Measurements from ENCODE around the gene RMDN3.
A peak's percentile ranks its signal among the peaks of the same experiment; 100 is the strongest.

Gene RMDN3

DNA sequence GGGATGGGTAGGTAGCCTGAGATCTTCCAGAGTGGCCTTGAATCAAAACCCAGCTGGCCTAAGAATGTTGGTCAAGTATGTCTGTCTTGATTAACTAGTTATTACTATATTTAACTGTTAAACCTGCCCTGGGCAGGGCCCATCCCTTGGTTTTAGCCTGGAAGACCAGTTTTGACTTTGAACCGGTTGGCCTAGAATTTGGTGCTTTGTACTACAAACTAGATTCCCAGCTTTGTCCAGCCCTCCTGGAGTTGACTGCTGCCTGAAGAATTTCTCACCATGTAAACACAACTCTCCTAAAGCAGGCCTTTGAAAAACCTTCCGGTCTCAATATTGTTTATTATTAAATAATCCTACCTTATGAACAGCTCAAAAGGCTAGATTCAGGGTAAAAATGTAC lies 30.8 kb upstream of the RMDN3 start:
- TF ChIP-seq, protein P1, sequence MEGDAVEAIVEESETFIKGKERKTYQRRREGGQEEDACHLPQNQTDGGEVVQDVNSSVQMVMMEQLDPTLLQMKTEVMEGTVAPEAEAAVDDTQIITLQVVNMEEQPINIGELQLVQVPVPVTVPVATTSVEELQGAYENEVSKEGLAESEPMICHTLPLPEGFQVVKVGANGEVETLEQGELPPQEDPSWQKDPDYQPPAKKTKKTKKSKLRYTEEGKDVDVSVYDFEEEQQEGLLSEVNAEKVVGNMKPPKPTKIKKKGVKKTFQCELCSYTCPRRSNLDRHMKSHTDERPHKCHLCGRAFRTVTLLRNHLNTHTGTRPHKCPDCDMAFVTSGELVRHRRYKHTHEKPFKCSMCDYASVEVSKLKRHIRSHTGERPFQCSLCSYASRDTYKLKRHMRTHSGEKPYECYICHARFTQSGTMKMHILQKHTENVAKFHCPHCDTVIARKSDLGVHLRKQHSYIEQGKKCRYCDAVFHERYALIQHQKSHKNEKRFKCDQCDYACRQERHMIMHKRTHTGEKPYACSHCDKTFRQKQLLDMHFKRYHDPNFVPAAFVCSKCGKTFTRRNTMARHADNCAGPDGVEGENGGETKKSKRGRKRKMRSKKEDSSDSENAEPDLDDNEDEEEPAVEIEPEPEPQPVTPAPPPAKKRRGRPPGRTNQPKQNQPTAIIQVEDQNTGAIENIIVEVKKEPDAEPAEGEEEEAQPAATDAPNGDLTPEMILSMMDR (IDR thresholded peaks at IDR 0.05; ENCODE audit: borderline replicate concordance, insufficient read depth, low read depth, low read length), result no peak

DNA sequence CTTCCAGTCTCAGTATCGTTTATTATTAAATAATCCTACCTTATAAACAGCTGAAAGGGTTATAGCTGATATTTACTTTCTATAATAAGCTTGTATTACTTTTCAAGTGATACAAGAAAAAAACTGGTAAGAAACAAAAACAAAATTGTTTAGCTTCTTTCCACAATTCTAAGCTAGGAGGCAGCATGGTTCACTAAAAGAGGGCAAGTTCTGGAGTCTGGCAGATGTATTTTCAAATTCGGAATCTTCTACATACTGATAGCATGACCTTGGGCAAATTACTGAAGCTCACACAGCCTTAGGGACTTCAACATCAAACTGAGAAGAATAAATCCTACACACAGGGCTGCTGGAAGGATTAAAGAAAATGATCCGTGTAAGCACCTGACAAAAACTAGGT lies 30.1 kb upstream of the RMDN3 start:
- no peak overlapping the region for H3K4me3 ChIP-seq (ENCODE audit: low read depth, low read length)
- TF ChIP-seq, protein P1 (IDR thresholded peaks at IDR 0.05; ENCODE audit: borderline replicate concordance, insufficient read depth, low read depth, low read length), result no peak

More for the DNA sequence above, 30.8 kb upstream of the RMDN3 start:
- no peak overlapping the region for H3K4me3 ChIP-seq (ENCODE audit: low read depth, low read length)

DNA sequence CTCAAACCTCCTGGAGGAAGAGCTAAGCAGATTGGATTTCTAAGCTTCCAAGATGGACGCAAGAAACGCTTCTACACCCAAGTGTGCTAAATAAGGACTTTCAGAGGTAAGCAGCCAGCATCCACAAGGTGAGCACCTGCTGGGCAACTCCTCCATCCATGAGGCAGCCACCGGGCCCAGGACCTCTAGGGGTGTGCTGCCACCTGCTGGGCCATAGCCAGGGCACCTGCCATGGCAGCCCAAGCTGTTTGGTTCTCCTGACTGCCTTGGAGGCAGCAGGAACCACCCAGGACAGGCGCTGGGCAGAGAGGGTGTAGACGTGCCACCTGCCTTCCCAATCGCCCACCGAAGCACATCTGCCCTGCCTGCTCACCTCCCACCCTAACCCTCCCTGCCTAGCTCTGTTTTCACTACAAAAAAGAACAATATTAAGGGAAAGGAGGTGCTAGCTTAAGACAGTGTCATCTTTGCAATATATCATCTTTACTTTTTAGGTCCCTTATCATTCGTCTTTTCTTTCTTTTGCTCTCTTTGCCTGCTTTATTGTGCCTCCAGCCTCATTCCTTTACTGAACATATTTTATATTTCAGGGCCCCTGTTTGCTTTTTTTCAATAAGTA lies 27.7 kb upstream of the RMDN3 start:
- TF ChIP-seq, protein P1 (IDR thresholded peaks at IDR 0.05; ENCODE audit: borderline replicate concordance, insufficient read depth, low read depth, low read length), result peak; percentile 95
- H3K4me3 ChIP-seq (ENCODE audit: low read depth, low read length), result no peak overlapping the region

DNA sequence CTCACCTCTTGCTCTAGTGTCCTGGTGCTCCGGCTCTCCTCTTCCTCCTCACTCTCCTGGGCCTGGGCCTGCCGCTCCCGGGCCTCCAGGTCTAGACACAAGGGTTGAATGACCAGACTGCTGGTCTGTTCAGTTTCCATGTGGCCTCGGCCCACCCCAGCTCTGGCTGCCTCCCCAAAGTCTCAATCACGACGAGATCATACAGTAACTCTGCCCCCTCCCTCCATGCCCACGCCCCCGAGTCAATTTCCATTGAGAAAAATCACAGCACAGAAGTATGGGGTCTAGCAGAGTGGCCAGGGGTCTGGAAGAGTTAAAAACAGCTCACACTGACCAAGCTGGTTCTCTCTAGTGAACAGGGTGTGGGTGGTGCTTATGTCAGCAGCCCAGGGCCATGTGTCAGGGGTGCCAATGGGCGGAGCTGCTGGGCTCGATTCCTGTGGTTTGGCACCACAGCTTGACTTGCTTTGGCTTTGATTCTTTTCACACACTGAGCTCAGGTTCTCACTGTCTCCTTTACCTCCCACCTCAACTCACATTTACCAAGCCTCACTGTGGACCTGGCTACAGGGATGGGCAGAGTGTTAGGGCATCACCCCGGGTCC lies 21.6 kb upstream of the RMDN3 start:
- no peak overlapping the region for H3K4me3 ChIP-seq (ENCODE audit: low read depth, low read length)
- TF ChIP-seq, protein P1 (IDR thresholded peaks at IDR 0.05; ENCODE audit: borderline replicate concordance, insufficient read depth, low read depth, low read length), result no peak

DNA sequence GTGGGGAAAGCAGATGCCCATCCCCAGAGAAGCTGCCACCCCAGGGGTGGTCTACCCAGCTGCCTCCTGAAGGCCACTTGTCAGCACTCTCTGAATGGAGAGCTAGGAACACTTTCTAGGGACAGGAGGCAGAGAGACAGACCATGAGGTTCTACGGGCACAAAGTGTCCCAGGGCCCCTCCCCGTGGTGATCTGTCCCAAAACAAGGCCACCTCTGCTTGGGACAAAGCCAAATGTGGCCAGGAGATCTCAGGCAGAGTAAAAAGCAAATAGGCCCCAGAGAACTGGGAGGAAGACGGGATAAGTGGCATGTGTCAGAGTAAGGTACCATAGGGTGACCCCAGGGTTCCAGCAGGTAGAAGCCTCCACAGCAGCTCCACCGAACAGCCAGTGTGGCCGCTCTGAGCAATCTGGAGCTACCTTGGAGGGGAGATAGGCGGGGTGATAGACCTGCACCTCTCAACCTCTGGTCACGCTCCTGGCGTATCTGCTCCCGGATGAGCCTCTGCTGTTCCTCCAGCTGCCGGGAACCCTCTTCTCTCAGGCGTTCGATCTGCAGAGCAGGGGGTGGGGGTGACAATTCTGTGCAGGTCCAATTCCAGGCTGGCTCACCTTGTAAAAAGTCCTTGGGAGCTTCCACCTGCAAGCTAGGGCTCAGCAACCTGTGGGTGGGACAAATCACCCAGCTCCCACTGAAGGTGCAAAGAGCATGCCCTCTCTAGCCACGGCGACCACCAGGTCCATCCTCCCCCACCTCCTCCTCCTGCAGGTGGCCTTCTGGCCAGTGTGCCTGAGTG lies 20.9 kb upstream of the RMDN3 start:
- H3K4me3 ChIP-seq (ENCODE audit: low read depth, low read length), result no peak overlapping the region
- TF ChIP-seq, protein P1 (IDR thresholded peaks at IDR 0.05; ENCODE audit: borderline replicate concordance, insufficient read depth, low read depth, low read length), result no peak

DNA sequence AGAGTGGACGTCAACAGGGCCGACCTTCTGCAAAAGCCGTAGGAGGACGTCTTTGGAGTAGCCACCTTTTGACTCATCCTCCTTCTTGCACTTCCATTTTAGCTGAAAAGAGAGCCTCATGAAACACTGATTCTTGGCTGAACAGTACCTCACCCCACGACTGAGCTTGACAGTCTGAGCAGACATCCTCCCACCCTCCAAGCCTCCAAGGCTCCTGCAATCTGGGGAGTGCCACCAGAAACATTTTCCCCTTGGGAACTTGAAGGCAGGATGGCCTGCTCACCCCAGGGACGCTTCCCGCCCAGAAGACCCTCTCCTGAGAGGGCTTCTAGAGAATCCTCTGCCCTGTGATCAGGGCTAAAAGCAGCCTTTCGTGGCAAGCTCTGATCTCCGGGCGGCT lies 20.0 kb upstream of the RMDN3 start:
- H3K4me3 ChIP-seq (ENCODE audit: low read depth, low read length), result no peak overlapping the region
- TF ChIP-seq, protein P1 (IDR thresholded peaks at IDR 0.05; ENCODE audit: borderline replicate concordance, insufficient read depth, low read depth, low read length), result no peak
